Measurements from ENCODE around the gene UGT1A7. TPM values are rescaled to one million over a fixed set of nuclear protein-coding genes. Genes with fewer than 3 reads are reported as not detected.
"Not testable (repeated sequence)": the region's sequence is repeated elsewhere in the genome, so short reads cannot be mapped to it uniquely, and the experiment has no call there.

Gene UGT1A7
- total RNA-seq, 3 donors from 2014 or later (not counting 1 experiment from before 2014, with no cell fraction given): not detected

DNA sequence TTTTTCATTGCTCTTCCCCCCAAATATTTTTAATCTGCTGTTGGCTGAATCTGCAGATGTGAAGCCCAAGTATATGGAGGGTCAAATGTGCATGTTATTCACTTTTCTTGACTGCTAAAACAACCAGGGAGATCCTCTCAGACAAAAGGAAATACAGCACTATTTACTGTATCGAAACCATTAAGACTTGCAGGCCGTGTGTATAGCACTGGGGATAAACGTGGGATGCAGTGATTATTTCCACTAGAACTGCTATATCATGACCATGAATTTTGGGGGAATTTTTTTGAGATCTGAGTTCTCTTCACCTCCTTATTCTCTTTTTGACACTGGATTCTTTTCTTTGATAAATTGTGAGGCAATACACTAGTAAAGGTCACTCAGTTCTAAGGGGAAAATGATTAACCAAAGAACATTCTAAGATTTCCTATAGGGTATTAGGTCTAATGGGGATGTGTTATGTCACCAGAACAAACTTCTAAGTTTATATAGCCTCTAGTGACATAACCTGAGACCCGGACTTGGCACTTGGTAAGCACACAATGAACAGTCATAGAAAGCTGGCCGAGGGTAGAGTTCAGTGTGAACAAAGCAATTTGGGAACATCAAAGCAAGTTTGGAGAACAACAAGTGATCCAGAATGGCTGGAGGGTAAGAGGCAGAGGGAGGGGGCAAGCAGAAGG is 63.5 kb downstream of the UGT1A7 start:
- ATAC-seq (no peak), DNase-seq (no peak)
- no peak overlapping the region for H3K27ac ChIP-seq (ENCODE audit: low read length)
- intact Hi-C loops (cut with micrococcal nuclease): no loop called here
- no peak overlapping the region for H3K4me3 ChIP-seq (ENCODE audit: low read length)
- peaks cover 7% of the 10 kb centered on the region for H3K36me3 Mint-ChIP-seq
- H3K36me3 ChIP-seq (ENCODE audit: control insufficient read depth, insufficient read depth, low read length): no peaks in the 10 kb centered on the region
- TF ChIP-seq, protein P1, sequence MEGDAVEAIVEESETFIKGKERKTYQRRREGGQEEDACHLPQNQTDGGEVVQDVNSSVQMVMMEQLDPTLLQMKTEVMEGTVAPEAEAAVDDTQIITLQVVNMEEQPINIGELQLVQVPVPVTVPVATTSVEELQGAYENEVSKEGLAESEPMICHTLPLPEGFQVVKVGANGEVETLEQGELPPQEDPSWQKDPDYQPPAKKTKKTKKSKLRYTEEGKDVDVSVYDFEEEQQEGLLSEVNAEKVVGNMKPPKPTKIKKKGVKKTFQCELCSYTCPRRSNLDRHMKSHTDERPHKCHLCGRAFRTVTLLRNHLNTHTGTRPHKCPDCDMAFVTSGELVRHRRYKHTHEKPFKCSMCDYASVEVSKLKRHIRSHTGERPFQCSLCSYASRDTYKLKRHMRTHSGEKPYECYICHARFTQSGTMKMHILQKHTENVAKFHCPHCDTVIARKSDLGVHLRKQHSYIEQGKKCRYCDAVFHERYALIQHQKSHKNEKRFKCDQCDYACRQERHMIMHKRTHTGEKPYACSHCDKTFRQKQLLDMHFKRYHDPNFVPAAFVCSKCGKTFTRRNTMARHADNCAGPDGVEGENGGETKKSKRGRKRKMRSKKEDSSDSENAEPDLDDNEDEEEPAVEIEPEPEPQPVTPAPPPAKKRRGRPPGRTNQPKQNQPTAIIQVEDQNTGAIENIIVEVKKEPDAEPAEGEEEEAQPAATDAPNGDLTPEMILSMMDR (IDR thresholded peaks at IDR 0.05): no peak
- 82% methylated on average over 4 of the region's 5 CpGs for WGBS (ENCODE audit: insufficient coverage)
- H3K4me3 Mint-ChIP-seq: no peak overlapping the region
- H3K9me3 Mint-ChIP-seq: no peaks in the 10 kb centered on the region
- no peaks in the 10 kb centered on the region for H3K4me1 ChIP-seq (ENCODE audit: control insufficient read depth, insufficient read depth, low read length)
- peaks cover 27 to 48% of the 10 kb centered on the region in 2 donors for H3K27me3 Mint-ChIP-seq (ENCODE audit: low read depth in 2 of 2)
- no peaks in the 10 kb centered on the region for H3K27me3 ChIP-seq (ENCODE audit: control insufficient read depth, insufficient read depth, low read length)
- no peaks in the 10 kb centered on the region for H3K4me1 Mint-ChIP-seq
- H3K9me3 ChIP-seq (ENCODE audit: control insufficient read depth, insufficient read depth, low read length): no peaks in the 10 kb centered on the region
- H3K27ac Mint-ChIP-seq: no peak overlapping the region

- H3K27ac Mint-ChIP-seq; H3K27ac ChIP-seq (ENCODE audit: low read length); H3K4me1 Mint-ChIP-seq; H3K27me3 ChIP-seq (ENCODE audit: control insufficient read depth, insufficient read depth, low read length); H3K36me3 ChIP-seq (ENCODE audit: control insufficient read depth, insufficient read depth, low read length); H3K36me3 Mint-ChIP-seq; H3K4me3 ChIP-seq (ENCODE audit: low read length); H3K4me3 Mint-ChIP-seq; DNase-seq; ATAC-seq; H3K4me1 ChIP-seq (ENCODE audit: control insufficient read depth, insufficient read depth, low read length); H3K9me3 ChIP-seq (ENCODE audit: control insufficient read depth, insufficient read depth, low read length); H3K9me3 Mint-ChIP-seq; intact Hi-C loops (cut with micrococcal nuclease): not testable (repeated sequence)
- peaks cover 25 to 43% of the 10 kb centered on the region in 2 donors for H3K27me3 Mint-ChIP-seq (ENCODE audit: low read depth in 2 of 2)
- 68% methylated on average over 2 of the region's 2 CpGs for whole genome bisulfite sequencing (ENCODE audit: insufficient coverage)
Measured at GRCh38 chr2:233745838-233746237, 64.1 kb downstream of the UGT1A7 start.

DNA sequence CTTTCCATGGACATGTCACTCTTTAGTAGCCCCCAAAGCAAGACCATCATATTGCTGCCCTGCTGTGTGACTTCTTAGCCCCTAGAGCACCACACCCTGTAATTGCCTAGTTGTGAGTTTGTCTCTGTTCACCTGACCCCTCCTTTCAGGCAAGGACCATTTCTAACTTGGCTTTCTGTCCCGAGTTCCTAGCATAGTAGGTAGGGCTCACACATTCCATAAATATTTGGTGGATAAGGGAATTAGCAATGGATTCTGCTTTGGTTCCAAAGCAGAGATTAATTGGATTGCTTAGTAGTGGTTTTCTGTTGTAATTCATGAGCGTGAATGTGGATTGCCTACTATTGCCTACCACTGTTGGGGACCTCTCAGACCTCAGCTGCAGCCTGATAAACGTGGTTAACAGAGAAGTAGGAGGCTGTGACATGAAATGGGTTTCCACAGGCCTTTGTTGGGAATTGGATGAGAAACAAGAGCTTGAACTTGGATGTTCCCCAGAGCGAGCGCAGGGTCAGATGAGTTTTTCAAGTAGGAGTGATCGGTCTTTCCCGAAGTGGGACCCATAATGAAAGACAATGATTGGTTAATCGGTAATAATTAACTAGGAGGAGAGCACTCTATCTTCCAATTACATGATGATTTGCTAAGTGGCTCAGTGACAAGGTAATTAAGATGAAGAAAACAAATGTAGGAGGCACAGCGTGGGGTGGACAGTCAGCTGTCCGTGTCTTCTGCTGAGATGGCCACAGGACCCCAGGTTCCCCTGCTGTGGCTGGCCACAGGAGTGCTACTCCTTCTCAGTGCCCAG is 65.0 kb downstream of the UGT1A7 start:
- peaks cover 10% of the 10 kb centered on the region for H3K9me3 ChIP-seq (ENCODE audit: control insufficient read depth, insufficient read depth, low read length)
- intact Hi-C loops (cut with micrococcal nuclease): no loop called here
- no peak for ATAC-seq
- H3K4me3 ChIP-seq (ENCODE audit: low read length): no peak overlapping the region
- Mint-ChIP-seq H3K9me3 (no peaks in the 10 kb centered on the region), H3K27ac (no peak overlapping the region), H3K4me1 (no peaks in the 10 kb centered on the region), H3K27me3 (ENCODE audit: low read depth in 2 of 2) (peaks cover 27 to 41% of the 10 kb centered on the region in 2 donors), H3K36me3 (peaks cover 9% of the 10 kb centered on the region), H3K4me3 (no peak overlapping the region)
- no peak for DNase-seq
- H3K4me1 ChIP-seq (ENCODE audit: control insufficient read depth, insufficient read depth, low read length): no peaks in the 10 kb centered on the region
- H3K27ac ChIP-seq (ENCODE audit: low read length): no peak overlapping the region
- H3K27me3 ChIP-seq (ENCODE audit: control insufficient read depth, insufficient read depth, low read length): peaks cover 4% of the 10 kb centered on the region
- WGBS (ENCODE audit: insufficient coverage): 85% methylated on average over 10 of the region's 10 CpGs
- TF ChIP-seq, protein P1 (IDR thresholded peaks at IDR 0.05): no peak
- no peaks in the 10 kb centered on the region for H3K36me3 ChIP-seq (ENCODE audit: control insufficient read depth, insufficient read depth, low read length)

DNA sequence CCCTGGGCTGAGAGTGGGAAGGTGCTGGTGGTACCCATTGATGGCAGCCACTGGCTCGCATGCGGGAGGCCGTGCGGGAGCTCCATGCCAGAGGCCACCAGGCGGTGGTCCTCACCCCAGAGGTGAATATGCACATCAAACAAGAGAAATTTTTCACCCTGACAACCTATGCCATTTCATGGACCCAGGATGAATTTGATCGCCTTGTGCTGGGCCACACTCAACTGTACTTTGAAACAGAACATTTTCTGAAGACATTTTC is 65.5 kb downstream of the UGT1A7 start:
- H3K36me3 Mint-ChIP-seq: peaks cover 9% of the 10 kb centered on the region
- peaks cover 29 to 41% of the 10 kb centered on the region in 2 donors for H3K27me3 Mint-ChIP-seq (ENCODE audit: low read depth in 2 of 2)
- no peaks in the 10 kb centered on the region for H3K9me3 Mint-ChIP-seq
- ATAC-seq (no peak), DNase-seq (no peak)
- Histone ChIP-seq H3K36me3 (ENCODE audit: control insufficient read depth, insufficient read depth, low read length) (no peaks in the 10 kb centered on the region), H3K4me3 (ENCODE audit: low read length) (no peak overlapping the region), H3K9me3 (ENCODE audit: control insufficient read depth, insufficient read depth, low read length) (peaks cover 10% of the 10 kb centered on the region), H3K27me3 (ENCODE audit: control insufficient read depth, insufficient read depth, low read length) (peaks cover 4% of the 10 kb centered on the region), H3K27ac (ENCODE audit: low read length) (no peak overlapping the region), H3K4me1 (ENCODE audit: control insufficient read depth, insufficient read depth, low read length) (no peaks in the 10 kb centered on the region)
- no peak overlapping the region for H3K27ac Mint-ChIP-seq
- TF ChIP-seq, protein P1 (IDR thresholded peaks at IDR 0.05): no peak
- intact Hi-C loops (cut with micrococcal nuclease): no loop called here
- H3K4me1 Mint-ChIP-seq: no peaks in the 10 kb centered on the region
- WGBS (ENCODE audit: insufficient coverage): 97% methylated on average over 6 of the region's 6 CpGs
- H3K4me3 Mint-ChIP-seq: no peak overlapping the region

DNA sequence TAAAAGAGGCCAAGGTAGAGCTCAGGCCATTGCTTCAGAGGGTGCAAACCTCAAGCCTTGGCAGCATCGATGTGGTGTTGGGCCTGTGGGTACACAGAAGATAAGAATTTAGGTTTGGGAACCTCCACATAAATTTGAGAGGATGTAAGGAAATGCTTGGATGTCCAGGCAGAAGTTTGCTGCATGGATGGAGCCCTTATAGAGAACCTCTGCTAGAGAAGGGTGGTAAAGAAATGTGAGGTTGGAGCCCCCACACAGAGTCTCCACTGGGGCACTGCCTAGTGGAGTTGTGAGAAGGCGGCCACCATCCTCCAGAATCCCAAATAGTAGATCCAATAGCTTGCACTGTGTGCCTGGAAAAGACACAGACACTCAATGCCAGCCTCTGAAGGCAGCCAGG is 69.0 kb downstream of the UGT1A7 start:
- H3K27ac Mint-ChIP-seq; DNase-seq; H3K36me3 Mint-ChIP-seq; H3K27ac ChIP-seq (ENCODE audit: low read length); H3K36me3 ChIP-seq (ENCODE audit: control insufficient read depth, insufficient read depth, low read length); H3K4me1 ChIP-seq (ENCODE audit: control insufficient read depth, insufficient read depth, low read length); intact Hi-C loops (cut with micrococcal nuclease); H3K27me3 ChIP-seq (ENCODE audit: control insufficient read depth, insufficient read depth, low read length); H3K4me3 ChIP-seq (ENCODE audit: low read length); H3K4me1 Mint-ChIP-seq; H3K9me3 Mint-ChIP-seq; H3K4me3 Mint-ChIP-seq: not testable (repeated sequence)
- 92% methylated on average over 1 of the region's 2 CpGs for WGBS (ENCODE audit: insufficient coverage)
- peaks cover 10% of the 10 kb centered on the region for H3K9me3 ChIP-seq (ENCODE audit: control insufficient read depth, insufficient read depth, low read length)
- ATAC-seq: peak in 1 of 3 donors; percentile 17
- peaks cover 32 to 52% of the 10 kb centered on the region in 2 donors for H3K27me3 Mint-ChIP-seq (ENCODE audit: low read depth in 2 of 2)
